ENCODE measurements around the gene SOWAHD.
A peak's percentile ranks its signal among the peaks of the same experiment; 100 is the strongest.
"Not testable (repeated sequence)": the region's sequence is repeated elsewhere in the genome, so short reads cannot be mapped to it uniquely, and the experiment has no call there.

The SOWAHD gene

DNA sequence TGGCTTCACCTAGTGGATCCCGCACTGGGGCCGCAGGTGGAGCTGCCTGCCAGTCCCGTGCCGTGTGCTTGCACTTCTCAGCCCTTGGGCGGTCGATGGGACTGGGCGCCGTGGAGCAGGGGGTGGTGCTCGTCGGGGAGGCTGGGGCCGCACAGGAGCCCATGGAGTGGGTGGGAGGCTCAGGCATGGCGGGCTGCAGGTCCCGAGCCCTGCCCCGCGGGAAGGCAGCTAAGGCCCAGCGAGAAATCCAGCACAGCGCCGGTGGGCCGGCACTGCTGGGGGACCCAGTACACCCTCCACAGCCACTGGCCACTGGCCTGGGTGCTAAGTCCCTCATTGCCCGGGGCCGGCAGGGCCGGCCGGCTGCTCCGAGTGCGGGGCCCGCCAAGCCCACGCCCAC is 7.6 kb upstream of the SOWAHD start:
- H3K27me3 Mint-ChIP-seq (ENCODE audit: low read depth); H3K9me3 Mint-ChIP-seq; H3K27ac Mint-ChIP-seq; H3K36me3 Mint-ChIP-seq (ENCODE audit: low read depth); H3K4me3 Mint-ChIP-seq: not testable (repeated sequence)
- peaks cover 12% of the 10 kb centered on the region for H3K4me1 Mint-ChIP-seq (ENCODE audit: low read depth)

DNA sequence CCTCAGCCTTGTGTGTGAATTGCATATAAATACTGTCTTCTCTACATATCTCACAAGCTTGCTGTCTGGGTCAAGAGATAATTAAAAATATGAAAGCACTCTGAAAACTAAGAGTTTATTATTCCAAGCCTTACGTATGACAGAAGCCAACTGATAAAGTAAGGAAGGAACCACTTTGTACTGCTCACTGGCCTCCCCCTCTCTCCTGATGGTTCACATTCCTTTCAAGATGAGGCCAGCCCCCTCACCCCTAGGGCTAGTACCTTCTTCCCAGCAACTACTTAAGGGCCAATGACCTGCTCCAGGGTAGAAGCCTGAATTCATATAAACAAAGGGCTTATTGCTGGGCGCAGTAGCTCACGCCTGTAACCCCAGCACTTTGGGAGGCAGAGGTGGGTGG is 5.4 kb upstream of the SOWAHD start:
- Mint-ChIP-seq H3K9me3 (no peaks in the 10 kb centered on the region), H3K27ac (peak overlapping the region; percentile 92), H3K36me3 (ENCODE audit: low read depth) (no peaks in the 10 kb centered on the region), H3K4me3 (no peak overlapping the region), H3K27me3 (ENCODE audit: low read depth) (no peaks in the 10 kb centered on the region), H3K4me1 (ENCODE audit: low read depth) (peaks cover 33% of the 10 kb centered on the region)

- Mint-ChIP-seq H3K36me3 (ENCODE audit: low read depth) (no peaks in the 10 kb centered on the region), H3K27me3 (ENCODE audit: low read depth) (no peaks in the 10 kb centered on the region), H3K27ac (peak overlapping the region; percentile 92), H3K4me3 (peak overlapping the region; percentile 33), H3K9me3 (no peaks in the 10 kb centered on the region), H3K4me1 (ENCODE audit: low read depth) (peaks cover 33% of the 10 kb centered on the region)
Observed at GRCh38 chrX:119753639-119754257, 4.6 kb upstream of the SOWAHD start.

DNA sequence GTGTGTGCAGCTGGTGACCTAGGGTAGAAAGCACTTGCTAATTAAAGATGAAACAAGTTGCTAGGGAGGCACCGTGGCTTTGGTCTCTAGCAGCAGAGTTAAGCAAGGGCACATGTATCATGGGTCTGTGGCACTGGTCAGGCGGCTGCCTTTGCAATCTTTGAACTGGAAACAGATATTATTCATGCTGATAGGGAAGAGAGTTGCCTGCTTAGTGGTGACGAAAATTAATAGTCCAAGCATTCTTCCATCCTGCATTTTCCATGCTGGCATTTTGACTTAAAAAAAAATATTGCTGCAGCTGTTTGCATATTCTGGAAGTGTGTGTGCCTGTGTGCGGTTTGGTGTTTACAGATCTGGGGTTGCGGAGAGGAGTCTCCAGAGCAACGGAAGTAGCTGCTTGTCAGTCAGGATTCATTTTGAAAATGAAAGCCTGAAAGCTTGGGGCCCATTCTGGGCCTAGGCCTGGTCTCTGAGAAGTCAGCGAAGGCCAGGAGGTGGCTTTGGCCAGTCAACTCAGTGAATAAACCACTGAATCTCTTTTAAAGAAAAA is 2.3 kb upstream of the SOWAHD start:
- H3K27me3 Mint-ChIP-seq (ENCODE audit: low read depth): no peaks in the 10 kb centered on the region
- no peaks in the 10 kb centered on the region for H3K9me3 Mint-ChIP-seq
- no peaks in the 10 kb centered on the region for H3K36me3 Mint-ChIP-seq (ENCODE audit: low read depth)
- H3K4me1 Mint-ChIP-seq (ENCODE audit: low read depth): peaks cover 38% of the 10 kb centered on the region
- H3K4me3 Mint-ChIP-seq: peak overlapping the region; percentile 71
- H3K27ac Mint-ChIP-seq: peak overlapping the region; percentile 96

- peak overlapping the region; percentile 71 for H3K4me3 Mint-ChIP-seq
- peak overlapping the region; percentile 96 for H3K27ac Mint-ChIP-seq
- no peaks in the 10 kb centered on the region for H3K9me3 Mint-ChIP-seq
- H3K4me1 Mint-ChIP-seq (ENCODE audit: low read depth): peaks cover 39% of the 10 kb centered on the region
- H3K27me3 Mint-ChIP-seq (ENCODE audit: low read depth): no peaks in the 10 kb centered on the region
- H3K36me3 Mint-ChIP-seq (ENCODE audit: low read depth): no peaks in the 10 kb centered on the region
Observed at GRCh38 chrX:119756926-119757635, 1.3 kb upstream of the SOWAHD start.

DNA sequence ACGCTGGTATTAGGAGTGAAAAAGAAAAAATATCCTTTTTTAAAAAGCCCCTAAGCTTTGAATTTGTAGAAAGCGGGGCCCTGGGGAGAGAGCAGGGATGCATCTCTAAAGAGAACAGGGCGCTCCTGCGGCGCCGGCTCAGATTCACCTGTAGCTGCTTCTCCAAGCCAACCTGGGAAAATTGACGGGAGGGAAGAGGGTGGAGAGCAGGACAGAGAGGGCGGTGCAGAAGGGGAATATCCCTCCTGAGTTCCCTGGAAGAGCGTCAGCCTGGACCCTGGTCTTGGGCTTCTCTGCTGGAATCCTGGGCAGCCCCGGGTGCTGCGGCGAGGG is 776 bp upstream of the SOWAHD start:
- H3K4me1 Mint-ChIP-seq (ENCODE audit: low read depth): peaks cover 40% of the 10 kb centered on the region
- H3K27ac Mint-ChIP-seq: peak overlapping the region; percentile 96
- H3K4me3 Mint-ChIP-seq: peak overlapping the region; percentile 71
- no peaks in the 10 kb centered on the region for H3K36me3 Mint-ChIP-seq (ENCODE audit: low read depth)
- no peaks in the 10 kb centered on the region for H3K27me3 Mint-ChIP-seq (ENCODE audit: low read depth)
- H3K9me3 Mint-ChIP-seq: no peaks in the 10 kb centered on the region

GRCh38 chrX:119758731-119759247 is 401 bp downstream of the SOWAHD start:
- Mint-ChIP-seq H3K27me3 (ENCODE audit: low read depth) (no peaks in the 10 kb centered on the region), H3K4me3 (peak overlapping the region; percentile 28), H3K9me3 (no peaks in the 10 kb centered on the region), H3K36me3 (ENCODE audit: low read depth) (no peaks in the 10 kb centered on the region), H3K27ac (no peak overlapping the region), H3K4me1 (ENCODE audit: low read depth) (peaks cover 47% of the 10 kb centered on the region)

DNA sequence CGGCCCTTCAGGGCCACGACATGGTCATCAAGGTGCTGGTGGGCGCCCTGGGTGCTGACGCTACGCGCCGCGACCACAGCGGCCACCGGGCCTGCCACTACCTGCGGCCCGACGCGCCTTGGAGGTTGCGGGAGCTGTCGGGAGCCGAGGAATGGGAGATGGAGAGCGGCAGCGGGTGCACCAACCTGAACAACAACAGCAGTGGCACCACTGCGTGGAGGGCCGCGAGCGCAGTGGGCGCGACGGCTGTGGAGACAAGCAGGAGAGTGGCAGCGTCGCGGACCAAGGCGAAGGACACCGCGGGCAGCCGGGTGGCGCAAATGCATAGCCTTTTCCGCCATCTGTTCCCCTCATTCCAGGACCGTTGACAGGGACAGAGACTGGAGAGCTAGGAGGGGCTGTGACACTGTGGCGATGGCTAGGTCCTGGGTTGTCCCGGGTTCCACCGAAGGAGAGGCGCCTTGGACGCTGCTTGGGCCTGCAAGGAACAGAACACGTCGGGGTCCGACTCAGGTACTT is 919 bp downstream of the SOWAHD start:
- H3K4me1 Mint-ChIP-seq (ENCODE audit: low read depth): peaks cover 43% of the 10 kb centered on the region
- H3K36me3 Mint-ChIP-seq (ENCODE audit: low read depth): no peaks in the 10 kb centered on the region
- H3K27ac Mint-ChIP-seq: no peak overlapping the region
- peak overlapping the region; percentile 40 for H3K4me3 Mint-ChIP-seq
- H3K27me3 Mint-ChIP-seq (ENCODE audit: low read depth): no peaks in the 10 kb centered on the region
- H3K9me3 Mint-ChIP-seq: no peaks in the 10 kb centered on the region

DNA sequence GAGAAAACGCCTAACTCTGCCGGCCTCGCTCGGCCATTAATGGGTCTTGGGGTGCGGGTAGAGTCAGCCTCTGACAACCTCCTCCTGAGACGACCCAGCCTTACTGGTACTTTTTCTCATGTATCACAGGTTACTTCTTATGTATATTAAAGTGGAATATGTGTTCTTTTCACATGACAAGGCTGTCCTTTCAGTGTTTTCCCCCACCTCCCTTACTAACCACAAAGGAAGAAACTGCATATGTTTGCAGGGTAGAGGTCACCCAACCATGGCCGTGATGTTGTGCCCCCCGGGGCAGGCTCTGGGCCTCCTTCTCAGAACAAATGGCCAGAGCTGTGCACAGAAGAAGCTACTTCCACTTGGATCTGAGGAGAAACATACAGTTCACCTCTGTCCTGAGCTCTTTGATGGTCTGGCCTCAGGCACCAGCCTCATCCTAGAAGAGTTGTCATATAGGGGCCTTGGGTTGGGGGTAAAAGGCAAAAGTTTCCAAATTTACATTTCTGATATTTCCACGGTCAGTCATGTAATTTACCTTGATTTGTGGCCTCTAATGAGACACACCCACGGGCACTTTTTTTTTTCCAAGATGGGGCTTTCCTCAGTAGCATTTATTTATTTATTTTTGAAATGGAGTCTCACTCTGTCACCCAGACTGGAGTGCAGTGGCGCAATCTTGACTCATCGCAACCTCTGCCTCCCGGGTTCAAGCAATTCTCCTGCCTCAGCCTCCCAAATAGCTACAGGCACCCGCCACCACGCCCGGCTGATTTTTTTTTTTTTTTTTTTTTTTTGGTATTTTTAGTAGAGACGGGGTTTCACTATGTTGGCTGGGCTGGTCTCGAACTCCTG is 1.9 kb downstream of the SOWAHD start:
- Mint-ChIP-seq H3K4me3 (peak overlapping the region; percentile 31), H3K9me3 (no peaks in the 10 kb centered on the region), H3K36me3 (ENCODE audit: low read depth) (no peaks in the 10 kb centered on the region), H3K4me1 (ENCODE audit: low read depth) (peaks cover 38% of the 10 kb centered on the region), H3K27ac (no peak overlapping the region), H3K27me3 (ENCODE audit: low read depth) (no peaks in the 10 kb centered on the region)

DNA sequence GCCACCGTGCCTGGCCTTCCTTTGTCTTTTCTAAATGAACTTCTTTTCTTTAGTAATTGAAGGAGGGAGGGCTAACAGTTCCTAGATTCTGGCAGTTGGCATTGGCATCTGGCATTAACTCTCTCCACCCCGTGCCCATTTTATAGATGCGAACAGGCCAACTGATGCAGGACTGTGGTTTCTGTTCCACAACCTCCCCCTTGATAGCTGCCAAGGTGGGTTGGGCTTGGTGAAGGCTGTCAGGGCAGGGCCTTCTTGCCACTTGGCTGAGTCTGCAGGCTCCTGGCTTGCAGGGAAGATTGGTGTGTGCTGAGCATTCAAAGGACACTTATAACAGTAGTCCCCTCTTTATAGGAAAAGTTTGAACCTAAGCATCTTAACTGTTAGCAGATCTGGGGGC is 4.3 kb downstream of the SOWAHD start:
- no peaks in the 10 kb centered on the region for H3K9me3 Mint-ChIP-seq
- H3K4me1 Mint-ChIP-seq (ENCODE audit: low read depth): peaks cover 17% of the 10 kb centered on the region
- no peak overlapping the region for H3K27ac Mint-ChIP-seq
- H3K4me3 Mint-ChIP-seq: no peak overlapping the region
- no peaks in the 10 kb centered on the region for H3K27me3 Mint-ChIP-seq (ENCODE audit: low read depth)
- no peaks in the 10 kb centered on the region for H3K36me3 Mint-ChIP-seq (ENCODE audit: low read depth)

DNA sequence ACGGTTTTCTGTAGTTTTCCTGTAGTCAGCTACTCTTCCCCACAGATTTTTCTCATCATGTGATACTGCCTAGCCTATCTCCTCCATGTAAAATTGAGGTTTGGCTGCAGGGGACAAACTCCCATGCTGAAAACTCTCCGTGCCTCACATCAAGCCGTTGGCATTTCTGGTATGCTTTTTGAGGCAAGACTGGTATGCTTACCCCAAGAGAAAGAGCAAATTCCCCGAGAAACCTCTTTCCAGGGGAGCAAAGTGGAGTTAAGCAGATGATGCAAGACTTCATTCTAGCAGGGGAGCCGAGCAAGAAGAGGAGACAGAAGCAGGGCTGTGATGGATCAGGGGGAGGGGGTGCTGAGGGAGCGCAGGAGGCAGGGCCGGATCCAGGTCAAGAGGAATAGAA is 4.8 kb downstream of the SOWAHD start:
- Mint-ChIP-seq H3K9me3 (no peaks in the 10 kb centered on the region), H3K36me3 (ENCODE audit: low read depth) (no peaks in the 10 kb centered on the region), H3K4me3 (no peak overlapping the region), H3K27me3 (ENCODE audit: low read depth) (no peaks in the 10 kb centered on the region), H3K27ac (no peak overlapping the region), H3K4me1 (ENCODE audit: low read depth) (peaks cover 17% of the 10 kb centered on the region)

- H3K4me3 Mint-ChIP-seq: no peak overlapping the region
- no peak overlapping the region for H3K27ac Mint-ChIP-seq
- H3K27me3 Mint-ChIP-seq (ENCODE audit: low read depth): no peaks in the 10 kb centered on the region
- H3K9me3 Mint-ChIP-seq: no peaks in the 10 kb centered on the region
- no peaks in the 10 kb centered on the region for H3K36me3 Mint-ChIP-seq (ENCODE audit: low read depth)
- H3K4me1 Mint-ChIP-seq (ENCODE audit: low read depth): peaks cover 17% of the 10 kb centered on the region
Observed at GRCh38 chrX:119763836-119764387, 5.5 kb downstream of the SOWAHD start.

GRCh38 chrX:119768436-119768835 is 10.0 kb downstream of the SOWAHD start:
- not testable (repeated sequence) for H3K27ac Mint-ChIP-seq; H3K4me1 Mint-ChIP-seq (ENCODE audit: low read depth); H3K9me3 Mint-ChIP-seq; H3K4me3 Mint-ChIP-seq; H3K27me3 Mint-ChIP-seq (ENCODE audit: low read depth); H3K36me3 Mint-ChIP-seq (ENCODE audit: low read depth)

DNA sequence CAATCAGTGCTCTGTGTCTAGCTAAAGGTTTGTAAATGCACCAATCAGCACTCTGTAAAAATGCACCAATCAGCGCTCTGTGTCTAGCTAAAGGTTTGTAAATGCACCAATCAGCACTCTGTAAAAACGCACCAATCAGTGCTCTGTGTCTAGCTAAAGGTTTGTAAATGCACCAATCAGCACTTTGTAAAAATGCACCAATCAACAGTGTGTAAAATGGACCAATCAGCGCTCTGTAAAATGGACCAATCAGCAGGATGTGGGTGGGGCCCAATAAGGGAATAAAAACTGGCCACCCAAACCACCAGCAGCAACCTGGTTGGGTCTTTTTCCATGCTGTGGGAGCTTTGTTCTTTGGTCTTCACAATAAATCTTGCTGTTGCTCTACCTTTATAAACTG is 11.0 kb downstream of the SOWAHD start:
- not testable (repeated sequence) for H3K36me3 Mint-ChIP-seq (ENCODE audit: low read depth); H3K4me3 Mint-ChIP-seq; H3K4me1 Mint-ChIP-seq (ENCODE audit: low read depth); H3K27ac Mint-ChIP-seq; H3K27me3 Mint-ChIP-seq (ENCODE audit: low read depth); H3K9me3 Mint-ChIP-seq

All from T-helper 1 cell treated with Interleukin-12 subunit alpha and Interleukin-12 subunit beta and Interleukin-4 antibody, amounts not matched to agents 30 μg/mL and 1 μg/mL, for 36 hours (primary cell).